GM12878 (cell line): ENCODE data around the gene SNRK. TPM values are rescaled to one million over a fixed set of nuclear protein-coding genes. Genes with fewer than 3 reads are reported as not detected.

ENCODE experiments used
- ATAC-seq: fragments of 200-7000 bp; cut with Tn5 transposase; 3 replicates; pipeline ENCODE4 v1.9.1; 2020; ENCODE audit warnings: mild to moderate bottlenecking, moderate library complexity
- BruUV-seq: library from RNA; stranded (reverse); fragments of 400-500 nt; replicated peaks from 2 replicates; lab custom pipeline; 2021; lab: Mats Ljungman, UMichigan
- CTCF ChIA-PET: fragments of 300-600 bp; sonication (Branson Sonifier 250); formaldehyde crosslinking; extraction: SDS; loops from one replicate; lab custom pipeline; 2021; ENCODE audit warnings: inconsistent platforms; lab: Yijun Ruan, JAX
- POLR2A ChIA-PET: fragments of 350-600 bp; formaldehyde crosslinking; extraction: SDS; loops from one replicate; lab custom pipeline; 2021; ENCODE audit warnings: inconsistent platforms; lab: Charles Lee
- RAD21 ChIA-PET: fragments of 300-600 bp; sonication (Branson Sonifier 250); formaldehyde crosslinking; loops from one replicate; lab custom pipeline; 2023; ENCODE audit warnings: antibody characterized with exemption; ENCODE audit not compliant: unreplicated experiment; lab: Charles Lee
- SMC1A ChIA-PET: fragments of 300-600 bp; sonication (Branson Sonifier 250); formaldehyde crosslinking; loops from one replicate; lab custom pipeline; 2023; ENCODE audit not compliant: unreplicated experiment, uncharacterized antibody; lab: Charles Lee
- DNase-seq: peaks from one replicate; pipeline ENCODE4 v3.0.0-alpha.2; 2011; ENCODE audit warnings: low read depth, low spot score
- FAIRE-seq: peaks from 3 replicates; lab custom pipeline; 2011; peaks lifted over from hg19 to GRCh38; lab: Jason Lieb, UNC
- H2AFZ ChIP-seq: 2 replicates; pipeline ENCODE4 v1.6.0; 2011; ENCODE audit warnings: low read depth, low read length, control low read depth; ENCODE audit not compliant: control insufficient read depth
- H3K27ac ChIP-seq: 2 replicates; pipeline ENCODE4 v1.5.1; 2011; ENCODE audit warnings: control low read depth; ENCODE audit not compliant: control insufficient read depth, insufficient read depth
- H3K27me3 ChIP-seq, 2 experiments: replicated peaks in 1 of 2; 2 replicates each; pipeline versions ENCODE4 v1.6.0 to v1.6.1; 2011; ENCODE audit warnings: low read length in 1 of 2; ENCODE audit not compliant: control insufficient read depth in 2 of 2, insufficient read depth in 2 of 2
- H3K36me3 ChIP-seq, 2 experiments: 2 replicates each; pipeline ENCODE4 v1.5.1; 2011; ENCODE audit warnings: low read length in 1 of 2; ENCODE audit not compliant: control insufficient read depth in 2 of 2, insufficient read depth in 2 of 2
- H3K4me1 ChIP-seq: 2 replicates; pipeline ENCODE4 v1.6.1; 2011; ENCODE audit warnings: mild to moderate bottlenecking, low read length, moderate library complexity, mixed read lengths; ENCODE audit not compliant: control insufficient read depth, insufficient read depth
- H3K4me2 ChIP-seq: 2 replicates; pipeline ENCODE4 v1.6.0; 2011; ENCODE audit warnings: control low read depth; ENCODE audit not compliant: control insufficient read depth, insufficient read depth
- H3K4me3 ChIP-seq: fragments of 200-600 bp; sonication (generic); 2 replicates; pipeline ENCODE4 v1.5.1; 2016
- H3K79me2 ChIP-seq: 2 replicates; pipeline ENCODE4 v1.6.0; 2011; ENCODE audit warnings: low read length; ENCODE audit not compliant: control insufficient read depth, insufficient read depth
- H3K9ac ChIP-seq: 2 replicates; pipeline ENCODE4 v1.8.0; 2011; ENCODE audit warnings: low read length, control low read depth, mixed read lengths; ENCODE audit not compliant: control insufficient read depth, insufficient read depth
- H3K9me3 ChIP-seq: replicated peaks from 3 replicates; pipeline ENCODE4 v1.5.1; 2011; ENCODE audit warnings: mild to moderate bottlenecking, low read length; ENCODE audit not compliant: control insufficient read depth, insufficient read depth
- H4K20me1 ChIP-seq: 2 replicates; pipeline ENCODE4 v1.6.0; 2011; ENCODE audit not compliant: control insufficient read depth, insufficient read depth
- ATF7 ChIP-seq: fragments of 450-650 bp; IDR thresholded peaks from 2 replicates; pipeline ENCODE4 v1.6.1; 2016; ENCODE audit warnings: low read depth, mild to moderate bottlenecking
- IRF3 ChIP-seq: fragments of 450-650 bp; IDR thresholded peaks from 2 replicates; pipeline ENCODE4 v1.6.1; 2014; ENCODE audit warnings: mild to moderate bottlenecking
- MEF2A ChIP-seq: IDR thresholded peaks from 2 replicates; pipeline ENCODE4 v1.6.1; 2011; ENCODE audit warnings: low read depth, mild to moderate bottlenecking, low read length, moderate library complexity; ENCODE audit not compliant: insufficient read depth
- NFYB ChIP-seq: IDR thresholded peaks from 2 replicates; pipeline ENCODE4 v1.6.1; 2011; ENCODE audit warnings: low read depth, mild to moderate bottlenecking, low read length, improper control_type of control experiment, moderate library complexity; ENCODE audit not compliant: insufficient read depth
- PAX8 ChIP-seq: fragments of 450-650 bp; IDR thresholded peaks from 2 replicates; pipeline ENCODE4 v1.6.1; 2017; ENCODE audit warnings: mild to moderate bottlenecking, moderate library complexity
- SIX5 ChIP-seq: IDR thresholded peaks from 2 replicates; pipeline ENCODE4 v1.6.1; 2011; ENCODE audit warnings: mild to moderate bottlenecking, low read depth, low read length, moderate library complexity; ENCODE audit not compliant: severe bottlenecking
- SP1 ChIP-seq: IDR thresholded peaks from one replicate; pipeline ENCODE4 v1.6.1; 2011; ENCODE audit warnings: low read depth, low read length
- TCF3 ChIP-seq: IDR thresholded peaks from 2 replicates; pipeline ENCODE4 v1.6.1; 2012; ENCODE audit warnings: low read depth, mild to moderate bottlenecking, low read length, borderline replicate concordance; ENCODE audit not compliant: insufficient read depth
- ZBTB11 ChIP-seq: fragments of 450-650 bp; formaldehyde crosslinking; IDR thresholded peaks from 2 replicates; pipeline ENCODE4 v1.5.0; 2022; ENCODE audit warnings: mild to moderate bottlenecking, missing genetic modification characterization
- ZBTB4 ChIP-seq: fragments of 450-650 bp; formaldehyde crosslinking; IDR thresholded peaks from 2 replicates; pipeline ENCODE4 v1.4.0; 2022; ENCODE audit warnings: mild to moderate bottlenecking, moderate library complexity
- WGBS: methylation state at CpG from one replicate; pipeline ENCODE4 v1.1.6; 2016; ENCODE audit warnings: low lambda C conversion rate; ENCODE audit not compliant: insufficient replicate concordance, insufficient coverage; ENCODE audit errors: missing lambda C conversion rate; 5-methylcytosine and 5-hydroxymethylcytosine counted together
- in situ Hi-C: fragments of 300-500 bp; cut with MboI; formaldehyde crosslinking; loops from 9 replicates; pipeline ENCODE4 v1.14.3; 2018; ENCODE audit warnings: mixed read lengths
- intact Hi-C: fragments of 100-400 bp; cut with micrococcal nuclease; formaldehyde crosslinking; loops from one replicate; pipeline ENCODE4 v1.14.2; 2022; ENCODE audit not compliant: unreplicated experiment
- polyA plus RNA-seq, 11 experiments: library from polyadenylated mRNA; depleted of rRNA in 4 of 11; unstranded in 6 of 11; stranded (reverse) in 5 of 11; fragments of >200 nt; fragmentation: Nextera tagmentation in 4 of 11; fragmentation: Illumina TruSeq in 1 of 11; extraction: Ambion mirVana in 4 of 11; extraction: Trizol in 1 of 11; gene quantifications; 1 replicate in 1 of 11; 2 replicates in 10 of 11; pipeline versions ENCODE4 v1.2.1 to v1.2.3, GENCODE V29; 2011 to 2016; ENCODE audit warnings: inconsistent platforms in 2 of 11, missing spikeins in 2 of 11, low read depth in 1 of 11
- total RNA-seq, 4 experiments: library from RNA; depleted of rRNA in 3 of 4; stranded (reverse); fragments of >200 nt in 3 of 4; fragmentation: Illumina TruSeq in 1 of 4; extraction: Trizol in 1 of 4; gene quantifications; 2 replicates each; pipeline versions ENCODE4 v1.2.1 to v1.2.3, GENCODE V29; 2013 to 2021

SNRK gene
- total and polyA plus RNA-seq, 10 of the 15 experiments (the other 5 are each of a cell fraction or from before 2014, with no cell fraction given): 1.6 to 12.1 (median 7.6) TPM

- TF ChIP-seq PAX8 (no peak), SIX5 (no peak), IRF3 (no peak), ZBTB4 (no peak)
Measured at GRCh38 chr3:43394041-43394554, 107.8 kb downstream of the SNRK start (continued).

GRCh38 chr3:43399034-43399433 lies 112.7 kb downstream of the SNRK start:
- ChIA-PET SMC1A (no interaction called here), RAD21 (no interaction called here), POLR2A (interaction anchor here (1.1 kb wide), 1 partner anchor 76 kb away, joined by 3 read pairs; no protein-coding TSS in a partner anchor), CTCF (no interaction called here)
- DNase-seq: no peak
- Histone ChIP-seq H3K4me2 (no peak overlapping the region), H3K9me3 (no peaks in the 10 kb centered on the region), H3K9ac (no peak overlapping the region), H3K36me3 (no peaks in the 10 kb centered on the region), H2AFZ (no peak overlapping the region), H3K27ac (no peak overlapping the region), H3K4me3 (no peak overlapping the region), H3K79me2 (no peaks in the 10 kb centered on the region), H3K4me1 (no peaks in the 10 kb centered on the region), H4K20me1 (no peaks in the 10 kb centered on the region), H3K27me3 (no peaks in the 10 kb centered on the region)
- in situ Hi-C loops: no loop called here
- intact Hi-C loops: no loop called here
- ATAC-seq: no peak
- BruUV-seq: no TSS peak
- no peak for TF ChIP-seq ATF7
- TF ChIP-seq NFYB: no peak
- no peak for TF ChIP-seq TCF3
- peak; percentile 53; the same call in 1 of the 2 replicates for TF ChIP-seq MEF2A
- TF ChIP-seq ZBTB11 (CRISPR knock-in tag): no peak
- no peak for TF ChIP-seq SP1
- 12% methylated on average over 6 of the region's 6 CpGs for WGBS
- no peak for FAIRE-seq
